Endometrium (tissue), 2 donors: Measurements from ENCODE around the gene ADAM33.

ENCODE experiments used
- FAIRE-seq: peaks from 2 replicates; lab custom pipeline; 2012; peaks lifted over from hg19 to GRCh38; lab: Jason Lieb, UNC
- donor health status: control.
- donor health status: control.

Gene ADAM33

DNA sequence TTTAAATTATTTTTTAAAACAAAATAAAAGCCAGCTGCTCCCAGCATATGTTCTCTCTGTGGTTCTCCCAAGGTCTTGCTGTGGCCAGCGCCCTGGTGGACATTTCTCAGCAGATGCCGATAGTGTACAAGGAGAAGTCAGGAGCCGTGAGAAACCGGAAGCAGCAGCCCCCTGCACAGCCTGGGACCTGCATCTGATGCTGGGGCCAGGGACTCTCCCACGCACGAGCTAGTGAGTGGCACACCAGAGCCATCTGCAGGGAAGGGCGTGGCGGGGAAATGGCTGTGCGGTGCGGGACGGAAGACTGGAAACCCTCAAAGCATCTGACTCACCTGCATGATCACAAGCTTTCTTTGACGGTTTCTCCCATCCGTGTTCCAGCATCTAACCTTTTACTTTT lies 35.2 kb downstream of the ADAM33 start:
- FAIRE-seq = no peak

DNA sequence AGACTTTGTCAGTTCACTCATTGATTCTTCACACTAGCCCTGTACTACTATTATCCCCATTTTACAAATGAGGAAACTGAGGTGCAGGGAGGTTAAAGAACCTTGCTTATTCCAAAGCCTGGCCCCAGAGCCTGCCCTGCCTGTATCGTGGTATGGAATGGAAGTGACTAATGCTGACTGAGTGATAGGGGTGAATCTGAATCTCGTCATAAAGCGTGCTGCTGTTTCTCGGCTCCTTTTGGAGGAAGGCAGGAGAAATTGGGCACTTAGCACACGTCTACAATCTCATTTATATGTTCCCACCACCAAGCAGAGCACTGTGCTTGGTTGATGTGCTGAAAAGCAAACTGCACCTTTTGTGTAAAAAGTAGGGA lies 35.8 kb downstream of the ADAM33 start:
- FAIRE-seq = no peak

DNA sequence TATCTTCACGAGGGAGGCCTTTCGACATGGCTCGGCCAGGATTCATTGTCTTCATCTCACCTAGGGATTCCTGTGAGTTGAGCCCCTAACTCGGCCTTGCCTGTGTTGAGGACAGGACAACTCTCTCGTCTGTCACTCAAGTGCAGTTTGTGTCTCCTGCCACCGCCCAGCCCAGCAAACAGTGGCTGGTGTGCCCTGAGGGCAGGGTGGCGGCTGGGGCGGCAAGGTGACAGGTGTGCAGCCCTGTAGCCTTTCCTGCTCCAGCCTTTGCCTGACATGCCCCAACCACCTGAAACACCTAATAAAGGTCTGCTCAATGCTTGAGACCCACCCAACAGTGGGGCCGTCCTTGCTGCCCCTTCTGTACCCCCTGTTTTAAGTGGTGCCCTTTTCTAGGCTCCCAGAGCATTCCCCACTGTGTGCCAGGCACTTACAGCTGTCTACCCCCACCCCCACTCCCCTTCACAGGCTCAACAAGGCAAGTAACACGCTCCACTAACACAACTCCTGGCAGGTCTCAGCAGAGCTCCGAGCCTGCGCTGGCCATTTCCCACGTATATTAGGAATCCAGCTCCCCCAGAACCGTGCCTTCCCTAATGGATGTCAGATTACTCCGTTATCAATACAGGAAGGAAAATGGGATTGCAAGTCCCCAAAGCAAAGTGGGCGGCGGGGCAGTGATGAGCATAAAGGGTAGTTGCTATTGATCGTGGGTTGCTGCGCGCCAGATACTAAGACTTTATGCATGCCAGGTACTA lies 36.3 kb downstream of the ADAM33 start:
- no peak for FAIRE-seq

DNA sequence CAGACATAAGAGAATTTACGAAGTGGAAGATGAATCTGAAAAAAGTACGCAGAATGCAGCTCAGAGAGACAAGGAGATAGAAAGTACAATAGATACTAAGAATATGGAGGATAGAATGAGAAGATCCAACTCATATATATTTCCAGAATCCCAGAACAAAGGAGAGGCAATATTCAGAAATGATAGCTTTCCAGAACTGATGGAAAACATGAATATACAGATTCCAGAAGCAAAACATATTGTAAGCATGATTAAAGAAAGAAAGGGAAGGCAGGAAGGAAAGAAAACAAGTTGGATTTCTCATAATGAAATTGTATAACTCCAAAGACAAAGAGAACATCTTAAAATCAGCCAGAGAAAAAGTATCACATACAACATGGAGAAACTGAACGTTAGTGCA lies 41.6 kb downstream of the ADAM33 start:
- FAIRE-seq = no peak

DNA sequence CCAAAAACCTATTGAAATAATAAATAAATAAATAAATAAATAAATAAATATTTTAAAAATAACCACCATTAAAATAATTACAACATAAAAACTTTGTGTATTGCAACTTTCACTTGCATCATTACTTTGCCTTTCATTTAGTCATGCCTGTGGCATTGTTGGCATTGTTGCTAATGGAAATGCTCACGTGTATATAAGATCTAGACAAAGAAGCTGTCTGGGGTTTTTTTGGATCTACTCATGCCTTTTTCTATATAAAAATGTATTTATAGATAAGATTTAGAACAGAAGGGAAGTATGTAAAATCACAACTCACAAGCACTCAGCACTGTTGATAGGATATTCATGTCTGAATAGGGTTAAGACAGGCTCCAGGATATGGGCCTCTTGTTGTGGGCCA lies 46.5 kb downstream of the ADAM33 start:
- FAIRE-seq = no peak

DNA sequence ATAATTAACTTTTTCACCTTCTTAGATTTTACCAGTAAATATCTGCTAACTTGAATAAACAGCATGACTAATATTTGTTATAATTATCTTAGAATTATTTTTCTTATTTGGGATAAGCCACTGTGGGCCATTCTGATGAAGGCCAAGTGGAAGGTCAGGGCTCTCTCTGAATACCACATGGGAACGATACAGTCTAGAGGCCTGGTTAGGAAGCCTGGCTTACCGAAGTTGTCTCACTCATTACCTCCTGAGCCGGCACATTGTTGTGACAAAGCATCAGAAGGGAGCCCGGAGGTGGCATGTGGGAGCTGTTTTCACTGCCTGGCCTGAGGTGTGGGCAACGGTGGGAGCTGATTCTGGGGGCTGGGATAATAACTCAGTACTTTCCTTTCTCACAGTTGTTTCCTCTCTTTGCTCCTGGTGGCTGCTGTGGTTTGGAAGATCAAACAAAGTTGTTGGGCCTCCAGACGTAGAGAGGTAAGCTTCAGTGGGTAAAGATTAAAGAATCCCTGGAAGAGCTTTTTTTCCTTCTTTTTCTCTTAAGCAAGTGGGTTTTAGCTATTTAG lies 47.8 kb downstream of the ADAM33 start:
- no peak for FAIRE-seq

DNA sequence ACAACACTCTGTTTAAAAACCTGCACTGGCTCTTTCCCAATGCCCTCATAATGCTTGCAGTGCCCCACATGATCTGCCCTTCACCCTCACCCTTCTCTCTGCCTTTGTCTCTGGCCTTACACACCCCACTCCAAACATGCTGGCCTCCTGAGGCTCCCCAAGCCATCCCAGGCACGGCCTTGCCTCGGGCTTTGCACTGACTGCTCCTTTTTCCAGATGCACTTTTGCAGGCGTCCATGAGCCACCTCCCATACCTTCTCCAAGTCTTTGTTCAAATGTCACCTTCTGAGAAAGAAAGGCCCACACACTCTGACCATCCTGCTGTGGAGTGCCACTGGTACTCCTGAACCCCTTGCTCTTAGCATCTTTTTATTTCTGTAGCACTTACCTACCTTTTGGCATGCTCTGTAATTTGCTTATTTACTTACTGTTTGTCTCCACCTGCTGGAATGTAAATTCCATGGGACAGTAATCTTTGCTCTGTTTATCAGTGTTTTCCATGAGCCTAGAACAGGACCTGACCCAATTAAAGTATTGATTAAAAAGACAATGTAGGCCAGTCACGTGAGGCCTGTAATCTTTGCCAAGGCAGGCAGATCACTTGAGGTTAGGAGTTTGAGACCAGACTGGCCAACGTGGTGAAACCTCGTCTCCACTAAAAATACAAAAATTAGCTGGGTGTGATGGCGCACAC lies 49.4 kb downstream of the ADAM33 start:
- FAIRE-seq = no peak

DNA sequence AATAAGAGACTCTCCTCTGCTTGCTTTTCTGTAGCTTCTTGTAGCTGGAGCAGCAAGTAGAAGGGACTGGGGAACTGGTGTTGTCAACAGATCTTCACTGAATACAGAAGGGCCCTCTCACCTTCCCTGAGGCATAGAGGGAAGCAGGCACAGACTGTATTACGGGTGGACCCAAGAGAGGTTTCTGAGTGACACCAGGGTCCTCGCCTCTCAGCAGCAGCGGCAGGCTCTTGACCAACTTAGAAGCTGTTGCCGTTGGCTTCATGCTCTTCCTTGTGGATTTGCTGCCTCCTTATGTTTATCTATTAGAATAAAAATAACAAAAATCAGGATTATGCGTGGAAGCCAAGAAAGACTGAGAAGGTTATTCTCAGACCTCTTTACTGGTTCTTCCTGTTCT lies 50.3 kb downstream of the ADAM33 start:
- FAIRE-seq = no peak

DNA sequence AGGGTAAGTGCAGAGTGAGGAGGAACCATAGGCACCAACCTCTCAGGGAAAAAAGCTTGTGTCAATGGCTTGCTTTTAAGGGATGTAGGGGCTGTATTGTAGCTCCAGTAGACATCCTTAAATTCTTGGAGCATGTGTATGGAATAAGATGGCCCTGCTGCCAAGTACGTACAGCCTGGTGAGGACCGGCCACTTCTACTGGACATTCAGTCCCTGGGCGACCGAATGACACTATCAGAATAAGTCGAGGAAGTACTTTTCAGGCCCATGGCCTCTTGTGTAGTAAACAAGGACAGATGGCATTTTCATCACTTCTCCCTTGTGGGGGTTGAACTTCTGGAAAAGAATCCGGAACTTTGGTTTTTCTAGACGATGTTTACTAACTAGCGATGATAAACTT lies 51.4 kb downstream of the ADAM33 start:
- FAIRE-seq = no peak

DNA sequence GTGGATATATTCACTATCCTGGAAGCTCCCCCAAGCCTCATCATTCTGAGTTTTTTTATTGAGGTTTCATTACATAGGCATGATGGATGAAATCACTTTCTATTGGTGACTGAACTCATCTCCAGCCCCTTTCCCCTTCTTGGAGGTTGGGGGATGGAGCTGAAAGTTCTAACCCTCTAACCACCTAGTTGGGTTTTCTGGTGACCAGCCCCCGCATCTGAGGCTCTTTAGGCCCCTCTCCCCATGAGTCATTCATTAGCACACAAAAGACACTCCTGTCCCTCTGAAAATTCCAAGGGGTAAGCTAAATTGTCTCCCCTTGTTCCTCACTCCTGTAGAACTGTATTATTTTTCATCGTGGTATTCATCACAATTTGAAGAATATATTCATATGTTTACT lies 51.9 kb downstream of the ADAM33 start:
- FAIRE-seq = no peak

DNA sequence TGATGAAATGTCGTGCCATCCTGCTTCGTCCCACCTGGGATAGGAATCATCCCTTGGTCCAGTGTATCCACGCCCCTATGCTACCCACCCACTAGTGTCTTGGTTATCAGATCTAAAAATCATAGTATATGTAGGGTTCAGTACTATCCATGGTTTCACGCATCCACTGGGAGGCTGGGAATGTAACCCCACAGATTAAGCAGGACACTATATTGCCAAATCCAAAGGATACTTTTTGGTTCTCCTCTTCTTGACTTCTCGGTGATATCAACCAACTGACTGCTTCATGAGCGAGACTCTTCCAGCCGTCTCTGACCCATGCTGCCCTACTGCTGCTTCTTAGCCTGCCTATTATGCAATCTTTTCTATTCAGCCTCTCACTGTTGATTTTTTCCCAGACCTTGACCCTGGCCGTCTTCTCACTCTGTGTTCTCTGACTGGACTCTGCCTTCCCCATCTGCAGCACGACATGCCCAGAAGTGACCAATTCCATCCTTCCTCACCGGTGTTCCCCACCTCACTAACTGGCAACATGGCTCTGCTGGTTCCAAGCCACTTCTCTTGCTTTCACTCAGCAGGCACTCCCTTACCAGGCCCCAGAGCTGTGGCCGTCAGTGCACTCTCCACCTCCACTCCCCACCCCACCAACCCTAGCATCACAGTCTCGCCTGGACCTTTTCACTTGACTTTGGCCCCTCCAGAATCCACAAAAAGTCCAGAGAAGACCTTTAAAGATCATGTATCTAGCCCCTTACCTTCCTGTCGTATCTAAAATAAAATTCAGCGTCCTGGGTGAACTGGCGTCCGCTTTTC lies 53.1 kb downstream of the ADAM33 start:
- FAIRE-seq = no peak

DNA sequence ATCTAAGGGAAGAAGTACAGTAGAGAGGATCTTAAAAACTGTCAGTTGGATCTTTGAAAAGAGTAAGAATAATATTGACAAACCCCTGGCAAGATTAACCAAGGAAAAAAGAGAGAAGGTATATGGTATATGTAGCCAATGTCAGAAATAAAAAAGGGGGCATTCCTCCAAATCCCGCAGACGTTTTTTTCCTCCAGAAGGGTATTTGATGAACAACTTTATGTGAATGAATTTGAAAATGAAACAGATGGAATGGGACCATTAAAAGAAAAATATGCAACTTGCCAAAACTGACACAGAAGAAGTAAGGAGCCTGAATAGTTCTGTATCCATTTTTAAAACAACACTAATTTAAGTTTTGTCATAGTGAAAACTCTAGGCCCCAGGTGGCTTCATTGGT lies 54.3 kb downstream of the ADAM33 start:
- FAIRE-seq = no peak

DNA sequence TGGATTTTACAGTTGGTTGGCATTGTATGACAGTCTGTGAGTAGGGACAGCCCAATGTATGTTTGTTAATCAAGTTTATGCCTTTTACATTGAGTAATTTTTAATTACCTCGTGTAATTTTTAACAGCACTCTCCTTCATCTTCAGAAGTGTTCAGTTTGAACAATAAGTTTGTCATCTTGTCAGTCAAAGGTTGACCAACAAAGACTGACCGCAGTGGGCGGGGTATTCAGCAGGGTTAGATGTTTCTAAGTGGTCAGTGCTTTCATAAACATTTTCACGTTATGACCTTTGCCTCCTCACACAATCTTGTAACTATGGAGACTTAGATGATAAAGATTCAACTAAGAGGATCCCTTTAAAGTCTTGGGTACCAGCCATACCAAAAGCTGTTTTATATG lies 59.4 kb downstream of the ADAM33 start:
- no peak for FAIRE-seq

DNA sequence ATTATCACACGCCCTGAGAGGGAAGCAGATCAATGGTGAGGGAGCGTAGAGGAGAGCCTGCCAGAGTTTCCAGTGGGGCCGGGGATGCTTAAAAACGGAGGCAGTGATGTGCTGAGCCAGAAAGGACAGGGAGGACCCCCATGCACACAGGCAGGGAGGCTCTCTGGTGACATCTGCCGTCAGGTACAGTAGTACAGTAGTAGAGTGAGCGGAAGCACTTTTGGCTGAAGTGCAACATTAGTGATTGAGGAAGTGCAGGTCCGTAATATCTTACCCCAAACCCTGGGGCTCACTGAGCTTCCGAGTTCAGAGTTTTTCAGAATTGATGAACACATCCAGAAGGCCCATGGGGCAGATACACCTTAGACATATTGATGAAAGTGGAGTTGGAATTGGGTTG lies 60.7 kb downstream of the ADAM33 start:
- FAIRE-seq = no peak
